ENCODE measurements around the gene SLC43A2. TPM values are rescaled to one million over a fixed set of nuclear protein-coding genes. Genes with fewer than 3 reads are reported as not detected.
"Not testable (repeated sequence)": the region's sequence is repeated elsewhere in the genome, so short reads cannot be mapped to it uniquely, and the experiment has no call there.

SLC43A2 gene
- 10 to 100 TPM; 29.3 to 38.7 TPM for total RNA-seq

DNA sequence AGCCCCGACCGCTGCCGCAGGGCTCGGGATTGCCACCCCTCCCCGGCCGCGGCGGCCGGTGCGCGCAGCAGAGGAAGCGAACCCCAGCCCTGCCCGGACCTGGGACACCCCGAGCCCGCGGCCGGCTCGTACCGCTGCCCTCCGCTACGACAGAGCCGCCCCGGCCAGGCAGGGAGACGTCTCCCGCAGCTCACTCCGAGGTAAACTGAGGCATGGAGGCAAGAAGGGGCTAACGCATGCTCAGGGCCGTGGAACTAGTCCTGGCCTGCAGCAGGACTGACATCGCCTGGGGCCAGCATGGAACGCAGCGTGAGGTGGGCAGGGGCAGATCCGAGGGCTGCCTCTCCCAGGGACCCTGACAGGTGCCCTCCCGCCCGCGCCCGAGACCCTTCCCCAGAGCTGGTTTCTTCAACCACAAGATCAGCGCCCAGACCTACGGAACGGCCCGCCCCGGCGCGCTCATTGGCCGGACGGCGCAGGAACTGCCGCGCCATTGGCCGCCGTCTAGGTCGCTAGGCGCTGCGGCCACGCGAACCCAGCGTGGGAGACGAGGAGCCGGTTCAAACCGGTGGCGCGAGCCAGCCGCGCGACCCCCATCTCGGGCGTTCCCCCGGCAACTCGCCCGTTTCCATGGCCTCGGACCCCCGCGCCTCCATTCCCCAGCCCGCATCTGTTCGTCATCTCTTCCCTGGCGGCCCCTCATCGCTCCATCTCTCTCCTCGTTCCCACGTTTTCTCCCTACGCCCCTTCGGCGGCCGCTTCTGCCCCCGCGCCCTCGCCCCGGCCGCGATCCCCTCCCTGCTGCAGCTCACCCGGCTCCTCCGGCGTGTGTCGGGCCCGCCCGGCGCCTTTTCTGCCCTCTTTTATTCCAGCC is at the start of gene SLC43A2:
SLC43A2 (minus strand) TSS at position 853 of the 874 bp plus-strand sequence. CDS start 960 bp downstream, outside the sequence.
- H3K36me3 ChIP-seq: no peaks in the 10 kb centered on the region
- no peaks in the 10 kb centered on the region for H3K27me3 ChIP-seq
- H3K9ac ChIP-seq (ENCODE audit: low read depth in 2 of 2, low read length in 2 of 2): peak within 1 kb of the TSS; percentile 85 to 87
- H3K4me1 ChIP-seq: peaks cover 4% of the 10 kb centered on the region
- H3K4me3 ChIP-seq: peak within 1 kb of the TSS; percentile 85
- TF ChIP-seq, protein P1, sequence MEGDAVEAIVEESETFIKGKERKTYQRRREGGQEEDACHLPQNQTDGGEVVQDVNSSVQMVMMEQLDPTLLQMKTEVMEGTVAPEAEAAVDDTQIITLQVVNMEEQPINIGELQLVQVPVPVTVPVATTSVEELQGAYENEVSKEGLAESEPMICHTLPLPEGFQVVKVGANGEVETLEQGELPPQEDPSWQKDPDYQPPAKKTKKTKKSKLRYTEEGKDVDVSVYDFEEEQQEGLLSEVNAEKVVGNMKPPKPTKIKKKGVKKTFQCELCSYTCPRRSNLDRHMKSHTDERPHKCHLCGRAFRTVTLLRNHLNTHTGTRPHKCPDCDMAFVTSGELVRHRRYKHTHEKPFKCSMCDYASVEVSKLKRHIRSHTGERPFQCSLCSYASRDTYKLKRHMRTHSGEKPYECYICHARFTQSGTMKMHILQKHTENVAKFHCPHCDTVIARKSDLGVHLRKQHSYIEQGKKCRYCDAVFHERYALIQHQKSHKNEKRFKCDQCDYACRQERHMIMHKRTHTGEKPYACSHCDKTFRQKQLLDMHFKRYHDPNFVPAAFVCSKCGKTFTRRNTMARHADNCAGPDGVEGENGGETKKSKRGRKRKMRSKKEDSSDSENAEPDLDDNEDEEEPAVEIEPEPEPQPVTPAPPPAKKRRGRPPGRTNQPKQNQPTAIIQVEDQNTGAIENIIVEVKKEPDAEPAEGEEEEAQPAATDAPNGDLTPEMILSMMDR (IDR thresholded peaks at IDR 0.05): no peak
- no peaks in the 10 kb centered on the region for H3K9me3 ChIP-seq
- peak; percentile 89 for DNase-seq
- H3K27ac ChIP-seq: peak within 1 kb of the TSS; percentile 94
- intact Hi-C loops (cut with DNase I): no loop called here

DNA sequence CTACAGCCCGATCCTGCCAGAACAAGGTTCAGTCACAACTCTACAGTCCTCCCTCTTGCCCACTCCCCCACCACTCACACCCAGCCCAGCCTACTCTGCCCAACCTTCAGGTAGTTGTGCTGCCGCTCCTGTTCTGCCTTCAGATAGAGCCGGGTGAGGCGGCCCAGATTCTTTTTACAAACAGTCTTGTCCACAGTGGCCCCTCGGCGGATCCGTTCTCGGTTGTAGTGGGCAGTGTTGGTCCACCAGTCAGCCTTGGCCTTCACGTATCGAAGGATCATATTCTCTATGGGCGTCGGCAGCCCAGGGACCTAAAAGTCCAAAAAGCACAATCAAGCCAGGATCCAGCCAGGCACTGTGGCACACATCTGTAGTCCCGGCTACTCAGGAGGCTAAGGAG is 47.8 kb upstream of the SLC43A2 start:
- intact Hi-C loops (cut with DNase I): loop anchor here (5.0 to 10.0 kb wide), 2 partner anchors 36 to 188 kb away; partner anchors contain the start of gene TLCD2

DNA sequence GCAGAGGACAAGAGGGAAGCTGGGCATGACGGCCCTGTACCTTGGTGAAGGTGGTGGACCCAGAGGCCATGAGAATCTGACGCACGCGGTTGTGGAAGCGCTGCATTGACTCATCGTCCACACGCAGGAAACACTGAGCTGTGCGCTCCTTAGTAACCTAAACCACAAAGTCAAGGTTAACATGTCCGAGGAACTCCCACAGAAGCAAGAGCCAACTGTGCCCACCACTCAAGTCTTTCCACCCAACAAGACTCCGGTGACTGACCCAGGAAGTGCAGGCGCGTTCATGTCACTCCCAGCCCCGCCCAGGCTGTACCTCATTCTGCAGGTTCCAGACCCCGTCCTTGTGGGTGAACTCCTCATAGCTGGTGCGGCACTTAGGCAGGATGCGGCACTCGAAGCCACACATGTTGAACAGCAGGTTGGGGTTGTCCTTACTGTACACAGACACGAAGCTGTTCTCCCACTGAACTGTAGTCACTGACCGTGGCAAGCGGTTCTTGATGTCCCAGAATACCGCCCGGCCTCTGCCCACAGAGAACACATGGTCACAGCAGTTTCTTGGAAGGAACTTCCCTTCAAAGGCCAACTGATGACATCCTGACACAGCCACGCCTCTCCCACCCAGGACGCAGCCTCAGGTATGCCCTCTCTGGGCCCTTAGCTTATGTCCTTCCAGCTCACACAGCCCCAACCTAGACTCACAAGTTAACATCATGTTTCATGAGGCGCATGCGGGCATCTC is 44.6 kb upstream of the SLC43A2 start:
- no peaks in the 10 kb centered on the region for H3K27me3 ChIP-seq
- no peak overlapping the region for H3K4me3 ChIP-seq
- no peak overlapping the region for H3K27ac ChIP-seq
- peaks cover 46% of the 10 kb centered on the region for H3K36me3 ChIP-seq
- TF ChIP-seq, protein P1 (IDR thresholded peaks at IDR 0.05): no peak
- DNase-seq: no peak
- no peaks in the 10 kb centered on the region for H3K4me1 ChIP-seq
- intact Hi-C loops (cut with DNase I): loop anchor here (10.0 kb wide), 1 partner anchor 192 kb away; no protein-coding TSS in a partner anchor
- no peak overlapping the region for H3K9ac ChIP-seq (ENCODE audit: low read depth in 2 of 2, low read length in 2 of 2)
- no peaks in the 10 kb centered on the region for H3K9me3 ChIP-seq

More for the DNA sequence above, 47.8 kb upstream of the SLC43A2 start:
- no peak for DNase-seq
- no peak overlapping the region for H3K4me3 ChIP-seq
- no peak overlapping the region for H3K27ac ChIP-seq
- peaks cover 59% of the 10 kb centered on the region for H3K36me3 ChIP-seq
- H3K9me3 ChIP-seq: no peaks in the 10 kb centered on the region
- TF ChIP-seq, protein P1 (IDR thresholded peaks at IDR 0.05): no peak
- H3K9ac ChIP-seq (ENCODE audit: low read depth in 2 of 2, low read length in 2 of 2): no peak overlapping the region
- no peaks in the 10 kb centered on the region for H3K27me3 ChIP-seq
- no peaks in the 10 kb centered on the region for H3K4me1 ChIP-seq

DNA sequence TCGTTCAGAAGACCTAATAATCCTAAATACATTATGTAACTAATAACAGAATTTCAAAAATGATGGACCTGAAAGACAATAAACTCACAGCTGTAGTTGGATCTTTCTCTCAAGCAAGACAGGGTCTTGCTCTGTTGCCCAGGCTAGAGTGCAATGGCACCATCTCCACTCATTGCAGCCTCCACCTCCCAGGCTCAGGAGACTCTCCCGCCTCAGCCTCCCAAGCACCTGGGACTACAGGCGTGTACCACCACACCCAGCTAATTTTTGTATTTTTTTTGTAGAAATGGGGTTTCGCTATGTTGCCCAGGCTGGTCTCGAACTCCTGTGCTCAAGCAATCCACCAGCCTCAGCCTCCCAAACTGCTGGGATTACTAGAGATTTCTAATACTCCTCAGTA is 35.3 kb upstream of the SLC43A2 start:
- DNase-seq; H3K27ac ChIP-seq; H3K4me3 ChIP-seq; H3K9ac ChIP-seq (ENCODE audit: low read depth in 2 of 2, low read length in 2 of 2); H3K4me1 ChIP-seq; intact Hi-C loops (cut with DNase I); H3K9me3 ChIP-seq; H3K27me3 ChIP-seq: not testable (repeated sequence)
- peaks cover 39% of the 10 kb centered on the region for H3K36me3 ChIP-seq

DNA sequence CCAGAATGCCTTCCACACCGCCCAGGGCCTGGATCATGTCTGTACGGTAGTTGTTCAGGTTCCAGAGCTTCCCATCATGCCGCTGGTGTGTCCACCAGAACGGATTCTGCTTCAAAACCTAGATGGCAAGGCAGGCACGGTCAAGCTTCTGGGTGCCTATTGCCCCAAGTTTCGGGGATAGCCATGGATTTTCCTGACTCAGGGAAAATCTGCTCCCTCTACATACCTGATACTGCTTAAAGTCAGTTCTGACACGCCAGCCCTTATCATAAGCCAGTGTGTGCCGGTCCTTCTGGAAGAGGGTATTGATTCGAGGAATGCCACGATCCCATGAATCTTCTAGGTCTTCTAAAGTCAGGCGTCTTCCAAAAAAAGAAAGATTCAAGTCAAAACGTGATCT is 32.4 kb upstream of the SLC43A2 start:
- intact Hi-C loops (cut with DNase I): no loop called here
- Histone ChIP-seq H3K27ac (no peak overlapping the region), H3K4me1 (no peaks in the 10 kb centered on the region), H3K4me3 (no peak overlapping the region), H3K9ac (ENCODE audit: low read depth in 2 of 2, low read length in 2 of 2) (no peak overlapping the region), H3K36me3 (peaks cover 52% of the 10 kb centered on the region), H3K9me3 (no peaks in the 10 kb centered on the region), H3K27me3 (no peaks in the 10 kb centered on the region)
- TF ChIP-seq, protein P1 (IDR thresholded peaks at IDR 0.05): no peak
- DNase-seq: no peak

Measured in colonic mucosa (tissue), 4 donors.